Progenitor cell of endocrine pancreas (in vitro differentiated cells): Measurements from ENCODE around the gene RNF224. TPM values are rescaled to one million over a fixed set of nuclear protein-coding genes. Genes with fewer than 3 reads are reported as not detected.

ENCODE experiments used
- DNase-seq: peaks from one replicate; pipeline ENCODE4 v3.0.0; 2021; ENCODE audit warnings: low spot score; ENCODE audit not compliant: unreplicated experiment
- H3K27ac Mint-ChIP-seq: 2 replicates; pipeline ENCODE4 v1.8.0; 2021; ENCODE audit warnings: mild to moderate bottlenecking, moderate library complexity, mixed read lengths
- H3K27me3 Mint-ChIP-seq: 2 replicates; pipeline ENCODE4 v1.8.0; 2021; ENCODE audit warnings: mixed read lengths
- H3K36me3 Mint-ChIP-seq: 2 replicates; pipeline ENCODE4 v1.8.0; 2022; ENCODE audit warnings: mixed read lengths; ENCODE audit not compliant: insufficient read depth
- H3K4me1 Mint-ChIP-seq: 2 replicates; pipeline ENCODE4 v1.8.0; 2021; ENCODE audit warnings: low read depth, mixed read lengths
- H3K4me3 Mint-ChIP-seq: 2 replicates; pipeline ENCODE4 v1.8.0; 2021; ENCODE audit warnings: low read depth, mild to moderate bottlenecking, moderate library complexity, mixed read lengths
- H3K9me3 Mint-ChIP-seq: 2 replicates; pipeline ENCODE4 v1.8.0; 2021; ENCODE audit warnings: low read depth, mixed read lengths
- CTCF ChIP-seq: fragments of 200-600 bp; sonication (generic); IDR thresholded peaks from one replicate; pipeline ENCODE4 v1.5.0; 2021; ENCODE audit warnings: antibody characterized with exemption, mild to moderate bottlenecking; ENCODE audit not compliant: unreplicated experiment
- total RNA-seq: library from RNA; stranded (reverse); gene quantifications from 2 replicates; pipeline ENCODE4 v1.2.1, GENCODE V29; 2021

The RNF224 gene
- total RNA-seq, 1 donor from 2014 or later: 0.53 TPM

GRCh38 chr9:137245450-137246421, 18.4 kb downstream of the RNF224 start:
- no peak for TF ChIP-seq CTCF
- DNase-seq: no peak
- H3K27me3 Mint-ChIP-seq: peaks cover 5% of the 10 kb centered on the region
- peaks cover 12% of the 10 kb centered on the region for H3K4me1 Mint-ChIP-seq
- peaks cover 10% of the 10 kb centered on the region for H3K36me3 Mint-ChIP-seq
- no peak overlapping the region for H3K27ac Mint-ChIP-seq
- no peaks in the 10 kb centered on the region for H3K9me3 Mint-ChIP-seq
- no peak overlapping the region for H3K4me3 Mint-ChIP-seq

- DNase-seq: no peak
- Mint-ChIP-seq H3K4me1 (peaks cover 10% of the 10 kb centered on the region), H3K36me3 (peaks cover 8% of the 10 kb centered on the region), H3K4me3 (no peak overlapping the region), H3K27me3 (peaks cover 5% of the 10 kb centered on the region), H3K27ac (no peak overlapping the region), H3K9me3 (no peaks in the 10 kb centered on the region)
- no peak for TF ChIP-seq CTCF
Measured at GRCh38 chr9:137247135-137247915, 20.0 kb downstream of the RNF224 start.

- peaks cover 5% of the 10 kb centered on the region for H3K27me3 Mint-ChIP-seq
- DNase-seq: no peak
- no peak overlapping the region for H3K27ac Mint-ChIP-seq
- peaks cover 4% of the 10 kb centered on the region for H3K36me3 Mint-ChIP-seq
- TF ChIP-seq CTCF: no peak
- no peaks in the 10 kb centered on the region for H3K9me3 Mint-ChIP-seq
- H3K4me3 Mint-ChIP-seq: no peak overlapping the region
- H3K4me1 Mint-ChIP-seq: peaks cover 4% of the 10 kb centered on the region
Measured at GRCh38 chr9:137247916-137248175, 20.5 kb downstream of the RNF224 start.

GRCh38 chr9:137250329-137251193, 23.3 kb downstream of the RNF224 start:
- Mint-ChIP-seq H3K4me3 (no peak overlapping the region), H3K27ac (no peak overlapping the region), H3K36me3 (no peaks in the 10 kb centered on the region), H3K27me3 (peaks cover 1% of the 10 kb centered on the region), H3K9me3 (no peaks in the 10 kb centered on the region), H3K4me1 (peaks cover 5% of the 10 kb centered on the region)
- TF ChIP-seq CTCF: no peak
- DNase-seq: no peak

GRCh38 chr9:137251194-137251461, 23.8 kb downstream of the RNF224 start, which contains the start of gene STPG3:
Gene STPG3, plus strand, starts transcription at chr9:137251286. Its CDS starts 1 bp downstream, at chr9:137251287.
- H3K27ac Mint-ChIP-seq: no peak within 1 kb of the TSS
- peaks cover 7% of the 10 kb centered on the region for H3K4me1 Mint-ChIP-seq
- no peak within 1 kb of the TSS for H3K4me3 Mint-ChIP-seq
- no peaks in the 10 kb centered on the region for H3K27me3 Mint-ChIP-seq
- no peaks in the 10 kb centered on the region for H3K36me3 Mint-ChIP-seq
- DNase-seq: no peak
- no peak for TF ChIP-seq CTCF
- no peaks in the 10 kb centered on the region for H3K9me3 Mint-ChIP-seq
